ENCODE results near the gene WDR45B. TPM values are rescaled to one million over a fixed set of nuclear protein-coding genes. Genes with fewer than 3 reads are reported as not detected.

The WDR45B gene
- total RNA-seq, 4 donors from 2014 or later = 68.1 to 108 (median 83.6) TPM

DNA sequence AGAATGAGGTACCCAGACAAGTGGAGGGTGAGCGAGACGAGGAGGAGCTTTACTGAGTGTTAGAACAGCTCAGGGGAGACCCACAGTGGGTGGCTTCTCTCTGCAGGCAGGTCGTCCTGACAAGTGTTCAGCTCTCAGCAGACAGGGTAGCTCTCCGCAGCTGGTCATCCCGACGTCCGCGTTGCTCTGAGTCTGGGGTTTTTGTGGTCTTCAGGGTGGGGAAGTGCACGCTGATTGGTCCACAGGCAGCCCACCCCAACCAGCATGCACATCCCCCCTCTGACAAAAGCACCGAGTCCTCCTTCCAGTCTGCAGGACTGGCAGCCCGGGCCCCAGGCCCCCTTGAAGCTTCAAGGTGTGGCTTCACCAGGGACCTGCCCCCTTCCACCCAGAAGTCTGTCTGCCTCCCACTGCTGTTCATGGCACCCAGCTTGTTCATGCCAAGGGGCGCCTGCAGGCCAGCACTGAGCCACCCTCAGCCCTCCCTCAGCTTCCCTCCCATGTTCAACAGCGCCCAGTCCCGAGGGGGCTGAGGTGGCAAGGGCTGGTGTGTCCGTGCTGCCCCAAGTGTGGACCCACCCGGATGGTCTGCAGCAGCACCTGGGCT lies 19.9 kb upstream of the WDR45B start:
- in situ Hi-C loops (cut with MboI; ENCODE audit: low pct_ligation_motif_present in 1 of 4, low pct_unique_long_range_greater_than_20kb in 1 of 4, low sequenced_read_pairs in 3 of 4) (loop anchor here in 2 of 4 donors (10.0 to 25.0 kb wide), 2 partner anchors 94 to 97 kb away; partner anchors contain the start of gene TBCD (in 1 of the 2)), intact Hi-C loops (cut with DNase I; ENCODE audit: low total_unique reads) (loop anchor here (2.0 to 10.0 kb wide), 2 partner anchors 67 to 107 kb away; partner anchors contain the start of gene FN3K)
- 75 to 80% methylated on average over 6 to 15 of the region's 16 CpGs for WGBS, 2 donors (ENCODE audit: low coverage in 1 of 2)
- Histone ChIP-seq H3K36me3 (no peaks in the 10 kb centered on the region), H3K9me3 (no peaks in the 10 kb centered on the region), H3K27ac (peak overlapping the region in 2 of 4 donors; percentile 15 to 45), H3K27me3 (no peaks in the 10 kb centered on the region), H3K4me1 (peaks cover 4 to 17% (median 7%) of the 10 kb centered on the region in 4 donors), H3K4me3 (no peak overlapping the region)
- no peak for DNase-seq
- TF ChIP-seq EP300 (IDR thresholded peaks at IDR 0.05; ENCODE audit: low read depth) (no peak), CTCF (IDR thresholded peaks at IDR 0.05) (no peak), POLR2AphosphoS5 (IDR thresholded peaks at IDR 0.05) (no peak), POLR2A (IDR thresholded peaks at IDR 0.05) (no peak)

- intact Hi-C loops (cut with DNase I; ENCODE audit: low total_unique reads) (loop anchor here (10.0 kb wide), 1 partner anchor 107 kb away; no protein-coding TSS in a partner anchor), in situ Hi-C loops (cut with MboI; ENCODE audit: low pct_ligation_motif_present in 1 of 4, low pct_unique_long_range_greater_than_20kb in 1 of 4, low sequenced_read_pairs in 3 of 4) (loop anchor here in 2 of 4 donors (10.0 to 25.0 kb wide), 2 partner anchors 95 to 97 kb away; partner anchors contain the start of gene TBCD (in 1 of the 2))
- peaks cover 4 to 17% (median 7%) of the 10 kb centered on the region in 4 donors for H3K4me1 ChIP-seq
- no peak for DNase-seq
- H3K9me3 ChIP-seq = no peaks in the 10 kb centered on the region
- no peak for TF ChIP-seq CTCF (IDR thresholded peaks at IDR 0.05)
- TF ChIP-seq POLR2AphosphoS5 (IDR thresholded peaks at IDR 0.05) = no peak
- TF ChIP-seq POLR2A (IDR thresholded peaks at IDR 0.05) = no peak
- no peak for TF ChIP-seq EP300 (IDR thresholded peaks at IDR 0.05; ENCODE audit: low read depth)
- H3K27ac ChIP-seq = no peak overlapping the region
- H3K4me3 ChIP-seq = no peak overlapping the region
- H3K36me3 ChIP-seq = no peaks in the 10 kb centered on the region
- 94 to 100% methylated on average over 1 to 13 of the region's 15 CpGs for WGBS, 2 donors (ENCODE audit: low coverage in 1 of 2)
- no peaks in the 10 kb centered on the region for H3K27me3 ChIP-seq
These were observed 19.4 kb upstream of the WDR45B start for GRCh38 chr17:82667668-82668000.

DNA sequence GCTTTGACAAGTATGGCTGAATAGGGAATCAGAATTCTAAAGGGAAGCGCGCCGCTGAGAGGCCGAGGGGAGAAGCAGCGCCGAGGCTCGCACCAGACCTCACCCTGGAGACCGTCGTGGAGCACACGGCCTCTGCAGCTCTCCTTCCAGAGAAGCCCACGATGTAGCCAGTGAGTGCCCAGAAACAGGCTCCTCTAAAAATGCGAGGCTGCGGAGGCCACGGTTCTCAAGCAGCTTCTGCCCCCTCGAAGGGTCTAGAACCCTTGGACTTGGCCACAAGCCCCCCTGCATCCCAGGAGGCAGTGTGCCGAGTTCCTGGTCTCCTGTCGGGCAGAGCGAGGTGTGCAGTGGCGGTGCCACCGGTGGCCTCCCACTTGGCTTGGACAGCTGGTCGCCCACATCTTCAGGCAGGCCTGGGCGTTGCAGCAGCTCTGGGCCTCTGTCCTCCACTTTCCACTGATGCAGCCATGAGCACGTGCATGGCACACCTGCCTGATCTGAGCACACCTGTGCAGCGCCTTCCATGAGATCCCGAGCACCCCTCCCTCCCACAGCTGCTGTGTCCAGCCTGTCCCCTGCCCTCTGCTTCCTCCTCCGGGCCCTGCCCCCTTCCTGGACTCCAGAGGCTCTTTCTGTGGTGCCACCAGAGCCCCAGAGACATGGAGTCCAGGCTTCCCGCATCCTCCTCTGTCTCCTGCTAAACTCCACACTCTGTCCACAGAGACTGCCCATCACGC lies 18.9 kb upstream of the WDR45B start:
- H3K9me3 ChIP-seq = no peaks in the 10 kb centered on the region
- no peak for DNase-seq
- H3K4me3 ChIP-seq = no peak overlapping the region
- 80 to 92% methylated on average over 1 to 28 of the region's 28 CpGs for WGBS, 2 donors (ENCODE audit: low coverage in 1 of 2)
- TF ChIP-seq CTCF (IDR thresholded peaks at IDR 0.05) = no peak
- H3K27ac ChIP-seq = no peak overlapping the region
- no peaks in the 10 kb centered on the region for H3K36me3 ChIP-seq
- in situ Hi-C loops (cut with MboI; ENCODE audit: low pct_ligation_motif_present in 1 of 4, low pct_unique_long_range_greater_than_20kb in 1 of 4, low sequenced_read_pairs in 3 of 4) = loop anchor here in 2 of 4 donors (10.0 to 25.0 kb wide), 2 partner anchors 95 to 98 kb away; partner anchors contain the start of gene TBCD (in 1 of the 2)
- H3K4me1 ChIP-seq = peaks cover 0 to 17% (median 6%) of the 10 kb centered on the region in 4 donors
- no peaks in the 10 kb centered on the region for H3K27me3 ChIP-seq
- intact Hi-C loops (cut with DNase I; ENCODE audit: low total_unique reads) = loop anchor here (10.0 kb wide), 1 partner anchor 108 kb away; no protein-coding TSS in a partner anchor

- intact Hi-C loops (cut with DNase I; ENCODE audit: low total_unique reads) = loop anchor here (10.0 kb wide), 1 partner anchor 109 kb away; no protein-coding TSS in a partner anchor
- in situ Hi-C loops (cut with MboI; ENCODE audit: low pct_ligation_motif_present in 1 of 4, low pct_unique_long_range_greater_than_20kb in 1 of 4, low sequenced_read_pairs in 3 of 4) = loop anchor here in 2 of 4 donors (10.0 to 25.0 kb wide), 2 partner anchors 96 to 99 kb away; partner anchors contain the start of gene TBCD (in 1 of the 2)
- Histone ChIP-seq H3K36me3 (no peaks in the 10 kb centered on the region), H3K27me3 (no peaks in the 10 kb centered on the region), H3K4me3 (no peak overlapping the region), H3K4me1 (peaks cover 0 to 17% (median 6%) of the 10 kb centered on the region in 4 donors), H3K27ac (no peak overlapping the region), H3K9me3 (no peaks in the 10 kb centered on the region)
- DNase-seq = no peak
- 78% methylated on average over 6 of the region's 6 CpGs; no CpG with 5 or more reads in 1 of the 2 donors for WGBS, 2 donors (ENCODE audit: low coverage in 1 of 2)
- TF ChIP-seq CTCF (IDR thresholded peaks at IDR 0.05) (no peak), POLR2A (IDR thresholded peaks at IDR 0.05) (no peak), EP300 (IDR thresholded peaks at IDR 0.05; ENCODE audit: low read depth) (no peak), POLR2AphosphoS5 (IDR thresholded peaks at IDR 0.05) (no peak)
These were observed 17.6 kb upstream of the WDR45B start for GRCh38 chr17:82665891-82666290.
